ENCODE measurements around the gene MCF2L2.

- TF ChIP-seq CTCF (IDR thresholded peaks at IDR 0.05) (no peak), POLR2A (IDR thresholded peaks at IDR 0.05) (no peak), EP300 (IDR thresholded peaks at IDR 0.05) (no peak)
Measured at GRCh38 chr3:183262875-183263378, 165.5 kb downstream of the MCF2L2 start.
